GM18499 (cell line): ENCODE data around the gene GCAT.

Source experiments
- ATAC-seq: cut with Tn5 transposase; IDR thresholded peaks from one replicate; pipeline ENCODE4 v1.9.1; 2021; ENCODE audit warnings: moderate number of reproducible peaks; ENCODE audit not compliant: insufficient read depth, unreplicated experiment

Gene GCAT

DNA sequence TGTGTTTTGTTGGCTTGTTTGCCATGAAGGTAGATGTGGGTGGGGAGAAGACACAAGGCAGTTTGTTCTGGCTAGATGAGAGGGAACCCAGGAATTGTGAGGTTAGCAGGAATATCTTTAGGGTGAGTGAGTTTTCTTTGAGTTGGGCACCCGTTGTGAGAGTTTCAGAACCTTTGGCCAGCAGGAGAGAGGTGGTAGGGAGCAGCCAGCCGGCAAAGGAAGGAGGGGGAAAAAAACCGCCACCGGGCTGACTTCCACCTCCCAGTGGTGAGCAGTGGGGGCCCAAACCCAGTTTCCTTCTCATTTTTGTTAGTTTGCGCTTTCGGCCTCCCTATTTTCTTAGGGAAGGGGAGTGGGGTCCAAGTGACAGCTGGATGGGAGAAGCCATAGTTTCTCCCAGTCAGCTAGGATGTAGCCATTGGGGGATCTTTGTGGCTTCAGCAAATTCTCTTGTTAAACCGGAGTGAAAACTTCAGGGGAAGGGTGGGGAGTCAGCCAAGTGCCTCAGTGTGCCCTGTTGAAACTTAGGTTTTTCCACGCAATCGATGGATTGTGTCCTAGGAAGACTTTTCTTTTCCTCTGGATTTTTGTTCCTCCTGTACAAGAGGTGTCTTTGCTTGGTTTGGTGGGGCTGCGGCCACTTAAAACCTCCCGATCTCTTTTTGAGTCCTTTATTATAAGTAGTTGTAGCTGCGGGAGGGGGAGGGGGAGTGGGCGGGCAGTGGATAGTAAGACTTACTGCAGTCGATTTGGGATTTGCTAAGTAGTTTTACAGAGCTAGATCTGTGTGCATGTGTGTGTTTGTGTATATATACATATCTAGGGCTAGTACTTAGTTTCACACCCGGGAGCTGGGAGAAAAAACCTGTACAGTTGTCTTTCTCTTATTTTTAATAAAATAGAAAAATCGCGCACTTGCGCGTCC is 1.1 kb upstream of the GCAT start:
- no peak for ATAC-seq

DNA sequence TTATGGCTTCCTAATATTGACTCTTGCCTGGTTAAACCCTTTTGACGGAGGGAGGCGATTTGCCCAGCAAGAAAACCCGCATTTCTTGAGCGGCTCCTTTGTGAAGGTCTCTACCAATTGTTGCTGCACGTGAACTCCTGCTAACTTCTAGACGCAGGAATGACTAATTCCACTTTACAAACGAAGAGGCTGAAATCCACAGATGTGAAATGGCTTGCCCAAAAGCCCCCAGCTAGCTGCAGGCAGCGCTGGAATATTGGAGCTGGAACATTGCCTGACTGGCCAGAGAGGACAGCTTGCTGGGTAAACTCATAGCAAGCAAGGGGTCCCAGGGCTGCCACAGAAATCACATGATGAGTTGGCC is 542 bp downstream of the GCAT start:
- ATAC-seq, result no peak

DNA sequence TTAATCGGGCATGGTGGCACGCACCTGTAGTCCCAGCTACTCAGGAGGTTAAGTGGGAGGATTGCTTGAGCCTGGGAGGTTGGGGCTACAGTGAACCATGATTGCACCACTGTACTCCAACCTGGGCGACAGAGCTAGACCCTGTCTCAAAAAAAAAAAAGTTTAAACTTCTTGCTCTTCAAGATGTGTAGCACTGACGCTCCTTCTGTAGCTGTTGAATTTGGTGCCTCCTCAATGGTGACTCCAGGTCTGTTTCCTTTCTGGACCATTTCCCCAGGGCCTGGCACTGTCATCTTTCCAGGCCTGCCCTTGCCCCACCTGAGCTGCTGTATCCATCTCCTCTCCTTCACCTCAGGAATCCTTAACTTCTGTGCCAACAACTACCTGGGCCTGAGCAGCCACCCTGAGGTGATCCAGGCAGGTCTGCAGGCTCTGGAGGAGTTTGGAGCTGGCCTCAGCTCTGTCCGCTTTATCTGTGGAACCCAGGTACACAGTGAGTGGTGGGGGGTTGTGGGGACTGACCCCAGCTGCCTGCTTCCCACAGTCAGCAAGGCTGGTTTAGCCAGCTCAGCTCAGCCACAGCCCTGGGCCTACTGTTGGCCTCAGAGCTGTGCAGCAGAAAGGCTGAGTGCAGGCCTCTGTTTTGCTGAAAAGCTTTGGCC is 2.1 kb downstream of the GCAT start:
- ATAC-seq, result no peak

DNA sequence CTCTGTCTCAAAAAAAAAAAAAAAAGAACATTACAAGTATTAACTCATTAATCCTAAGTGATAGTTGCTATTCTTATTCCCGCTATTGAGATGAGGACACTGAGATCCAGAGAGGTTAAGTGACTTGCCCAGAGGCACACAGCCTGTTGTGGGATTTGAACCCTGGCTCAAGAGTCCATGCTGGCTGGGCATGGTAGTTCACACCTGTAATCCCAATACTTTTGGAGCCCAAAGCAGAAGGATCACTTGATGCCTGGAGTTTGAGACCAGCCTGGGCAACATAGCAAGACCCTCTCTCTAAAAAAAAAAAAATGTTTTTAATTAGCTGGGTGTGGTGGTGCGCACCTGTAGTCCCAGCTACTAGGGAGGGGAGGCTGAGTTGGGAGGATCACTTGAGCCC is 4.1 kb downstream of the GCAT start:
- ATAC-seq, result no peak

DNA sequence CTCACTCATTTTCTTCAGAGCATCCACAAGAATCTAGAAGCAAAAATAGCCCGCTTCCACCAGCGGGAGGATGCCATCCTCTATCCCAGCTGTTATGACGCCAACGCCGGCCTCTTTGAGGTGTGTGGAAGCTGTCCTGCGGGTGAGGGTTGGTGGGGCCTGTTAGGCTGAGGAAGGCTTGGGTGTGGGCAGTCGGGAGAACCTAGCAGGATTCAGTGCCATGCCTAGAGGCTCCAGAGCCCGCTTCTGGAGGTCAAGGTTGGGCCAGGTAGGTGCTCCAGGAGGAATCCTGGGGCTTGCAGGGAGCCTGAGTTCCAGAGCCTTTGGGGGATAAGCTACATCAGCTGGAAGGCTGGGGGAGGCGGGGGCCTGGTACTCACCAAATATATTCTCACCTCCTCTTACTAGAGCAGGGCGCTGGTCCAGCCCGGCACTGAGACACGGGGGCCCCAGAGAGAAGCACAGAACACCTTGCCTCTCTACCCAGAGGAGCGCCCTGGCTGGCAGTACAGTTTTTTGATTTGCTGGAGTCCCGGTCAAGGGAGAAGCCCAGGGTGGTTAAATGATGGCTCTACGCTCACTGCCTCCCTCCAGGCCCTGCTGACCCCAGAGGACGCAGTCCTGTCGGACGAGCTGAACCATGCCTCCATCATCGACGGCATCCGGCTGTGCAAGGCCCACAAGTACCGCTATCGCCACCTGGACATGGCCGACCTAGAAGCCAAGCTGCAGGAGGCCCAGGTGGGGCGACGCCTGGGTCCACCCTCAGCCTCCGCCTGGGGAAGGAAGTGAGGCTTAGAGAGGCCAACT is 5.3 kb downstream of the GCAT start:
- ATAC-seq, result no peak

DNA sequence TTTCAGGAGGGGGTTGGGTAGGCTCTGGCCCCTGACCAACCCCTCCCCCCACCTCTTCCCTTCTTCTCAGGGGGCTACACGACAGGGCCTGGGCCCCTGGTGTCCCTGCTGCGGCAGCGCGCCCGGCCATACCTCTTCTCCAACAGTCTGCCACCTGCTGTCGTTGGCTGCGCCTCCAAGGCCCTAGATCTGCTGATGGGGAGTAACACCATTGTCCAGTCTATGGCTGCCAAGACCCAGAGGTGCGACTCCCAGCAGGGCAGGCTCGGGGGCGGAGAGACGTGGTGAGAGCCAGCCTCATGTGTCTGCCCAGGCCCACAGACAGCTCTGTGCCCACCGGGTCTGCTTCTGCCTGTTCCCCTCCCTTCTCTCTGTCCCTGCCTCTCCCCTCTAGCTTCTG is 7.9 kb downstream of the GCAT start:
- ATAC-seq, result no peak

DNA sequence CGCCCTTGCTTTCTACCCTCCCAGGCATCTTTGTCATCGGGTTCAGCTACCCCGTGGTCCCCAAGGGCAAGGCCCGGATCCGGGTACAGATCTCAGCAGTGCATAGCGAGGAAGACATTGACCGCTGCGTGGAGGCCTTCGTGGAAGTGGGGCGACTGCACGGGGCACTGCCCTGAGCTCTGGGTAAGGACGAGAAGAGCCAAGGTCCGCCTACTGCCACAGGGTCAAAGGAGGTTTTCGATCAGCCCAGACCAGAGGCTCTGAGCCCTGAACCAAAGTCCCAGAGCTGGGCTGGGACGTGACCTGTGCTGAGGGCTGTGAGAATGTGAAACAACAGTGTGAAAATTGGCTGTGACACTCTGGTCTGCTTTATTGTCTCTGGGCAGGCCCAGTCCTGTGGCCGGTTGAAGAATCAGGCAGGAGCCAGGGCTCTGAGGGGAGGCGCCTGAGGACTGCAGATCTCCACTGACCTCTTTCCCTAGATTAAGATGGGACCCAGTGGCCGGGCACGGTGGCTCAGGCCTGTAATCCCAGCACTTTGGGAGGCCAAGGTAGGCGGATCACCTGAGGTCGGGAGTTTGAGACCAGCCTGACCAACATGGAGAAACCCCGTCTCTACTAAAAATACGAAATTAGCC is 8.9 kb downstream of the GCAT start:
- ATAC-seq, result no peak

DNA sequence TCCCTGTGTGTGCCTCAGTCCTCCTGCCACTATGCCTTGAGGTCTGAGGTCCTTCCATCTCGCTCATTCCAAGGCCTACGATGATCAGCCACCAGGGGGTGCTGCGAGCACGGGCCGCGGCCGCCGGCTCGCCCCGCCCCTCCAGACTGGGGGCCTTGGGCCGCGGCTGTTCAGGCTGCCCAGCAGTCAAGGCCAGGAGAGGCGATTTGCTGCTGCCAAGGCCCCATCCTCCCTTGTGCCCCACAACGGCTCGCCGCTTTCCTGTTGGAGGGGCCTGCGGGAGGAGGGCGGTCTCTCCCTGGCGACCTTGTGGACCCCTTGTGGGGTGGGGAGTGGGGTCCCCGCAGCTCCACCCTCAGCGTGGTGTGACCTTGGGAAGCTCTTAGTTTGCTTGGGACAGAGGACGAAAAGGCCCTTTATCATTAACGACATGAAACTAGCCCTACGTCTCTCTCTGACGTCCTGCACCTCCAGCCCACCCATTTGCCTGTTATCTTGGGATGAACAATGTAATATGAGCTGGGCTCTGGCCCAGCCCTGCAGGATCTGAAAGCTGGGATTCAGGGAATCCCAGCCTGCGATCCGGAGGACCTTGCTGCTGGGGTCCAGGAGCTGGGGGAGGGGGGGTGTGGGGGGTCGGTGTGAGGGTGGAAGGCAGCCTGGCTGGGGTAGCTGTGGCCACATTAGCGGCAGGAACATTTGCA is 10.1 kb downstream of the GCAT start:
- no peak for ATAC-seq

DNA sequence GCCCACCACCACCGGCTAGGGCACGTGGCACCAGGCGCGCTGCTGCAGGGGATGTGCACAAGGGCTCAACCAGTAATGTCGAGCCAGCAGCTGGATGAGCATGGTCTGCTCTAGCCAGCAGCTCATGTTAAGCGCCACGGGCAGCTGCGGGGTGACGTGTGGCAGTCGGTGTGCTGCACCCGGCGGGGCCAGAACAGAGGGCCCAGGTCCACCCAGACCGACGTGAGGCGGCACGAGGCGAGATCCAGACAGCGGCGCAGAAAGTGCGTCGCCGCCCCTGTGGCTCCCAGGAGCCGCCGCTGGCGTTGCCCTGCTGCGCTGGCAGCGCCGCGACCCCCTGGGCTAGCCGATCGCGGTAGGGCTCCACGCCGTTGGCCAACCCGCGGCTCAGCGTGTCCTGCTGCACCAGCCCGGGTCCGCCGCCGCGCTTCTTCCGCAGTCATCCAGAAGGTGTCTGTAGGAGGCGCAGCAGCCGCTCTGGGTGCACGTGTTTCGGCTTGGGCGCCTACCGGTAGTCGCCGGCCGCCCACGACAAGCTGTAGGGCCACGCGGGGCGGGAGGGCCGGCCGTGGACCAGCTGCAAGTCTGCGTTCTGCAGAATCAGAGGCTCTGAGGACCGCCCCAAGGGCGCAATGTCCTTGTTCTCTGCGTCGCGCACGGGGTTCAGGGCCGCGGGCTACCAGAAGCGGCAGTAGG is 10.8 kb downstream of the GCAT start:
- ATAC-seq, result no peak

DNA sequence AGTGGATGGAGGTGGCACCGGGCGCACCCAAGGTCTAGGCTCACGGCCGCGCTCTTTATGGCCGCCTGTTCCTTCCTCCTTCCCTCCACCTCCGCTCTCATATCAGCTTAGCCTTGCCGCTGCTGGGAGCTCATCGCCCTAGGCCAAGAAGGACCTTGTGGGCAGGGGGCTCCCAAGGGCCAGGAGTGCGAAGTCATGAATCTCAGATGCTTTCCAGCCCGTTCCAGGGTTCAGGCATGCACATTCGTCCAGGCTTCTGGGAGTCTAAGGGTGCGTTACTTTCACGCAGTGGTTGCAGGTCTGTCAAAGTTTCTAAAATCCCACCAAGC is 11.3 kb downstream of the GCAT start:
- no peak for ATAC-seq

DNA sequence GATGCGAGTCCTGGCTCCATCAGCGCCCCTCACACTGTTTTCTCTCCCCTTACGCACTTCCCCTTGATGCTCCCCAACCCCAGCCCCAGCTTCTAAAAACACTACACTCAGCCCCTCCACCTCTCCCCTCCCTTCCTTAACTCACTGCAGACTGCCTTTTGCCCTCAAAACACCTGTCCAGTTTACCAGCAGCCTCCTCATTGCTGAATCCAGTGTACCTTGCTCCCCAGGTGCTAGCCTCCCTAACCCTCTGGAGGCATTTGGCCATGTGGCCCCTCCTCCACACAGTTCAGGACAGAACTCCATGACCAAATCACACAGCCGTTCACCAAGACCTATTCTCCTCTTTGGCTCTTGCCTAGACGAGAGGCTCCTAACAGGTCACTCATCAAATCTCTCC is 12.6 kb downstream of the GCAT start:
- ATAC-seq, result no peak

DNA sequence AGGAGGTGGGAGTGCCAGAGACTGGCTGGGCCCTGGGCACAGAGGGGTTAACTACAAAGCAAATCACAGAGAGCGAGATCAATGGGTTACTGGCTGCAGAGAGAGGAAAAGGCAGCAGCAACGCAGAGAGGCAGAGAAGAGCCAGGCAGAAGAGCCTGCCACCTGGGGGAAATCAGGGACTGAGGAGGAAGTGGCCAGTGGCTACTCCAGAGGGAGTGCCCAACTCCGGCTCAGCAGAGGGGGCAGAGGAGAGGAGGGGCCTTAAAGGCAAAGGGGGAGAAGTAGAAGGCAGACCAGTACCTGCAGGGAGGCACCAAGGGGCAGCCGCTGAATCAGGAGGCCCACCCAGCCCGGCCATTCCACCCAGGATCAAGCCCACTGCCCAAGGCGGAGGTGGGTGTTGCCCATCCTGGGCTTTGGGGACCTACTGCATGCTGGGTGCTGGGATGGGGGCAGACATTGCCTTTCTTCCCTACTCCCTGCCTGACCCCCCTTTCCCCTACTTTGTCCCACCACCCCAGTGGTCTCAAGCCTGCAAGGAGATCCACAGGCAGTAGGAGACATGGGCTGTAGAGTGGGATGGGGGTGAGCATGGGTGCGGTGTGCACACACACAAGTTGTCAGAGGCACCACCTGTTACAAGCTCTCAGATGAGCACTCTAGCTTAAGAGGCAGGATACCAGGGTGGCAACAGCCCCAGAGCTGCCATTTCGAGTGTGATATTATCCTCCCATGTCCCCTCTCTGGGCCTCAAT is 14.5 kb downstream of the GCAT start:
- no peak for ATAC-seq

DNA sequence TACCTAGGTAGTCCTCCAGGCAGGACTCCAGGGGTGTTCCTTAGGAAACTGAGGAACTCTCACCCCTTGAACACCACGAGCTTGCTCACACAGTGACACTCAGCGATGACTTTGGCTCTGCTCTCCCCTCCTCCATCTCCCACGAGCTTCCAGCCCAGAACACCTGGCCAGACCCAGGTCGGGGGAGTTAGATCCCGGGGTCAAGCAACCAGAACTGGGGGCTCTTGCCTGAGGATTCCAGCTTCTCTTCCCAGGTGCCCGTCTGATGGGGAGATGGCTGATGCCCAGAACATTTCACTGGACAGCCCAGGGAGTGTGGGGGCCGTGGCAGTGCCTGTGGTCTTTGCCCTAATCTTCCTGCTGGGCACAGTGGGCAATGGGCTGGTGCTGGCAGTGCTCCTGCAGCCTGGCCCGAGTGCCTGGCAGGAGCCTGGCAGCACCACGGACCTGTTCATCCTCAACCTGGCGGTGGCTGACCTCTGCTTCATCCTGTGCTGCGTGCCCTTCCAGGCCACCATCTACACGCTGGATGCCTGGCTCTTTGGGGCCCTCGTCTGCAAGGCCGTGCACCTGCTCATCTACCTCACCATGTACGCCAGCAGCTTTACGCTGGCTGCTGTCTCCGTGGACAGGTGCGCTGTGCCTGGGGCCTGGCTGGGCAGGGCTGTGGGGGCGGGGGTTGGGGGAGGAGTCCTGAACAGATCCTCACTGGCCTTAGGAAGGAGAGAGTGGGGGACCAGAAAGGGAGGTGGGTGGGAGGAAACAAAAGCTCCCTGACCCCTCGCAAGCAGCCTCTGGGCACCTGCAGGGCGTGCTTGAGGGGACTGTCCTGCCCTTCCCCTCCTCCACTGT is 15.6 kb downstream of the GCAT start, which contains the start of gene GALR3:
Gene GALR3 (plus strand): TSS at position 249 of the 852 bp plus-strand sequence. CDS start 25 bp downstream, at position 274.
- no peak for ATAC-seq

DNA sequence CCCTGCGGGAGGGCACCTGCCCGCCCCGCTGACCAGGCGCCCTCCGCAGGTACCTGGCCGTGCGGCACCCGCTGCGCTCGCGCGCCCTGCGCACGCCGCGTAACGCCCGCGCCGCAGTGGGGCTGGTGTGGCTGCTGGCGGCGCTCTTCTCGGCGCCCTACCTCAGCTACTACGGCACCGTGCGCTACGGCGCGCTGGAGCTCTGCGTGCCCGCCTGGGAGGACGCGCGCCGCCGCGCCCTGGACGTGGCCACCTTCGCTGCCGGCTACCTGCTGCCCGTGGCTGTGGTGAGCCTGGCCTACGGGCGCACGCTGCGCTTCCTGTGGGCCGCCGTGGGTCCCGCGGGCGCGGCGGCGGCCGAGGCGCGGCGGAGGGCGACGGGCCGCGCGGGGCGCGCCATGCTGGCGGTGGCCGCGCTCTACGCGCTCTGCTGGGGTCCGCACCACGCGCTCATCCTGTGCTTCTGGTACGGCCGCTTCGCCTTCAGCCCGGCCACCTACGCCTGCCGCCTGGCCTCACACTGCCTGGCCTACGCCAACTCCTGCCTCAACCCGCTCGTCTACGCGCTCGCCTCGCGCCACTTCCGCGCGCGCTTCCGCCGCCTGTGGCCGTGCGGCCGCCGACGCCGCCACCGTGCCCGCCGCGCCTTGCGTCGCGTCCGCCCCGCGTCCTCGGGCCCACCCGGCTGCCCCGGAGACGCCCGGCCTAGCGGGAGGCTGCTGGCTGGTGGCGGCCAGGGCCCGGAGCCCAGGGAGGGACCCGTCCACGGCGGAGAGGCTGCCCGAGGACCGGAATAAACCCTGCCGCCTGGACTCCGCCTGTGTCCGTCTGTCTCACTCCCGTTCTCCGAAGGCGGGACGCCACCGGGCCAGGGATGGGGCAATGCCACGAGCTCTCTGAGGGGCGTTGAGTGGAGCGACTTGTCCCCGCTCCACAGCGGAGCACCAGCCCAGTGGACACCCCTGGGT is 17.2 kb downstream of the GCAT start:
- no peak for ATAC-seq

DNA sequence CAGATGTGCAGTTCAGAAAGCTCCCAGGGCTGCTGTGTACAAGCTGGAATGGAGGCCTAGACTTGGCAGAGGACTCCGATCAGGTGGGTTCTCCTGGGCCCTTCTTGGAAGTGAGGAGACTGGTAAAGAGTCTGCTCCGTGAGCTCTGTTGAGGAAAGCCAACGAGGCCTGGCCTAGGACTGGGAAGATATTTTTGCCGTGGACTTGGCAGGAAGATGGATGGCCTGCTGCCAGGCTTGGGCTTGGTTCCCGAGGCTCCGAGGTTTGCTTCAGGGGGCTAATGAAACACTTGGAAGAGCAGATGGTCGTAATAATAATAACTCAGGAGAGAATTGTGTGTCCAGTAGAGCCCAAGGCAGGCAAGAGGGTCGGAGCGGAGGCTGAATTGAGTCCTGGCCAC is 19.3 kb downstream of the GCAT start:
- no peak for ATAC-seq

DNA sequence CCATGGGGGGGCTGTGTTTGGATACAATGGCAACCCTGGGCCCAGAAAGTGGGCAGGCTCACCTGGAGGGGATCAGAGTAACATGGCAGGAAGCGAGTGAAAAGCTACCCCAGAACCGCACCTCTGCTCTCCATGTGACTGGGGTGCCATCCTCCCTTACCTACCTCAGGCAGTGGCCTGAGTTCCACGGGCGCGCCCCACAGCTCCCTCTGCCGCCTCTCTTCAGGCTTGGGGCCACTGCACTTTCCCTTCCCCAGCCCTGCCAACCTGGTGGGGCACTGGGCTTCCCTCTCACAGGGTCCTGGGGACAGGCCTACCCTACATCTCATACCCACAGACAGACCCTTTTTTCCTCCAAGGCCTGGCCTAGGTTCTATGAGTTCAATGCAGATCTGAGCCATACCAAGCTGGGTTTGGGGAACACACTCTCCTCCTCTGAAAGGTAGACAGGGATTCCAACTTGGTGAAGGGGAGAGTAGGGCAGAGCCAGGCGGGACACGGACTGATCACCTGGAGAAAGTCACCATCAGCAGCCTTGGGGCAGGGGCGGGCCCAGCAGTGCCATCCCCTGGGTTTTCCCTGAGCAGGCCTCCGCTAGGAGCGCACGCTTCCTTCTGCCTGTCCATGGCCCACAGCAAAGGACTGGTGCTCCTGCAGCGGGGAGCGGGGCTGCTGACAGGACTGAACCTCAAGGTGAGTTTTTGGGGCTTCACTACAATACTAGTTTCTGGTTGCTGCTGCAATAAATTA is 22.5 kb downstream of the GCAT start:
- ATAC-seq, result no peak
